ENCODE results near the gene SARS1. TPM values are rescaled to one million over a fixed set of nuclear protein-coding genes. Genes with fewer than 3 reads are reported as not detected.

SARS1 gene
- total RNA-seq, 4 donors from 2014 or later = 154 to 172 (median 165) TPM

DNA sequence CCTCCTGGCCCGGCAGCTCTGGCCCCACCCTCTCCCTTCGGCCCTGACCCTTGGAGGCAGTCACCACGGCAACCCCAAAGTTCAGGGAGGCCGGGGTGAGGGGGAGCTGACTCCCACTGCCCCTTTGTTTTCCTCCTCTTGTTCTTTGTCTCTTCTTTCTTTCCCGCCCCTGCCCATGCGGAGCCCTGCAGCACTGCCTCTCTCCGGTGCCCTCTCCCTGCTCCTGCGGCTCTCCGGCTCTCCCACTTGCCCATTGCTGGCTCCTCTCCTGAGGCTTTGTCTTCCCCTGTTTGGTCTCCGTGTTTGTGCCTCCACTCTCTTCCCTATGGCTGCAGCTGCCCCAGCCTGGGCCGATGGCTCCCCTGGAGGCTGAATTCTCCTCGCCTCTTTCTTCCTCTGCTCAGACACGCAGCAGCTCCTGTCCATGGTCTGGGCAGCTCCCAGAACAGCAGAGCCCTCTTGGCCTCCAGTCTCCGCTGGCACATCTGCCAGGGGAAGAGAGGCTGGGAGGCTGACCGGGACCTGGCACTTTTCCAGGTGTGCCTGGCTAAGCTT is 41.5 kb downstream of the SARS1 start:
- WGBS, 2 donors = 27 to 28% methylated on average over 15 of the region's 15 CpGs
- TF ChIP-seq, protein P1, sequence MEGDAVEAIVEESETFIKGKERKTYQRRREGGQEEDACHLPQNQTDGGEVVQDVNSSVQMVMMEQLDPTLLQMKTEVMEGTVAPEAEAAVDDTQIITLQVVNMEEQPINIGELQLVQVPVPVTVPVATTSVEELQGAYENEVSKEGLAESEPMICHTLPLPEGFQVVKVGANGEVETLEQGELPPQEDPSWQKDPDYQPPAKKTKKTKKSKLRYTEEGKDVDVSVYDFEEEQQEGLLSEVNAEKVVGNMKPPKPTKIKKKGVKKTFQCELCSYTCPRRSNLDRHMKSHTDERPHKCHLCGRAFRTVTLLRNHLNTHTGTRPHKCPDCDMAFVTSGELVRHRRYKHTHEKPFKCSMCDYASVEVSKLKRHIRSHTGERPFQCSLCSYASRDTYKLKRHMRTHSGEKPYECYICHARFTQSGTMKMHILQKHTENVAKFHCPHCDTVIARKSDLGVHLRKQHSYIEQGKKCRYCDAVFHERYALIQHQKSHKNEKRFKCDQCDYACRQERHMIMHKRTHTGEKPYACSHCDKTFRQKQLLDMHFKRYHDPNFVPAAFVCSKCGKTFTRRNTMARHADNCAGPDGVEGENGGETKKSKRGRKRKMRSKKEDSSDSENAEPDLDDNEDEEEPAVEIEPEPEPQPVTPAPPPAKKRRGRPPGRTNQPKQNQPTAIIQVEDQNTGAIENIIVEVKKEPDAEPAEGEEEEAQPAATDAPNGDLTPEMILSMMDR (IDR thresholded peaks at IDR 0.05) = no peak
- TF ChIP-seq POLR2A (IDR thresholded peaks at IDR 0.05) = no peak
- H3K4me3 ChIP-seq (ENCODE audit: low read depth, poor library complexity, severe bottlenecking) = no peak overlapping the region
- no peak for DNase-seq (ENCODE audit: low spot score in 2 of 2)
- intact Hi-C loops (cut with DNase I; ENCODE audit: low total_unique reads) = no loop called here

DNA sequence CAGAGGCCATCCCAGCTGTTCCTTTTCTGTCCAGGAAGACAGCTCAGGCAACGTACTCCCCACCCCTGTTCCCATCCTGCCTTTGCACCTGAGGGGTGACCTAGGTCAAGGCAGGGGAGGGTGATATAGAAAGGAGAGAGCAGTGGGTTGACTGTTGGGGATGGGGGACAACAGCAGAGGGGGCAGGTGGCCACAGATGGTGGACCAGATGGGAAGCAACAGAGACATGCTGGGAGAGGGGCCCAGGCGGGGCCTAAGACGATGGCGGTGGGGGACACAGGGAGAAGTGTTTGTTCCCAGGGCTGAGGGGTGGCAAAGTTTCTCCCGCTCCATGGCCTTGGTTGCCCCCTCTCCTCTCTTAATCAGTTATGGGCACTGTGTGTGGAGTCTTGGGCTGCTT is 42.0 kb downstream of the SARS1 start:
- intact Hi-C loops (cut with DNase I; ENCODE audit: low total_unique reads) = no loop called here
- no peak overlapping the region for H3K4me3 ChIP-seq (ENCODE audit: low read depth, poor library complexity, severe bottlenecking)
- 87 to 90% methylated on average over 5 of the region's 5 CpGs for WGBS, 2 donors
- no peak for DNase-seq (ENCODE audit: low spot score in 2 of 2)
- TF ChIP-seq, protein P1 (IDR thresholded peaks at IDR 0.05) = no peak
- TF ChIP-seq POLR2A (IDR thresholded peaks at IDR 0.05) = no peak

DNA sequence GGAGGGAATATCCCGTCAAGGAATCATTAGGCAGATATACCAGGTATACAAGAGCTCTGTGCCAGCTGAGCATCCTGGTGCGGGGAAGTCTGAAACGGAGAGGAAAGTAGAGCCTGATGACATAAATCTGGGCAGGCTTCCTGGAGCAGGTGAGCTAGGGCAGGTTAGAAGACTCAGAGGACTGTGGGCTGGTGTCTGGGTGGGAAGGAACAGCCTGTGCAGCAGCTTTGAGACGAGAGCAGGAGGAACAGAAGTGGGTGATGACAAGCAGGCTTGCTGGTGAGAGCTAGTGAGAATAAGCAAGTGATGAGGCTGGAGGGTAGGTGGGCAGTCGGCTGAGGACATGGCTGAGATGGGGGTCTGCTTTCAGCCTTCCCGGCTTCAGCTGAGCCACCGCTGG is 42.4 kb downstream of the SARS1 start:
- intact Hi-C loops (cut with DNase I; ENCODE audit: low total_unique reads) = no loop called here

DNA sequence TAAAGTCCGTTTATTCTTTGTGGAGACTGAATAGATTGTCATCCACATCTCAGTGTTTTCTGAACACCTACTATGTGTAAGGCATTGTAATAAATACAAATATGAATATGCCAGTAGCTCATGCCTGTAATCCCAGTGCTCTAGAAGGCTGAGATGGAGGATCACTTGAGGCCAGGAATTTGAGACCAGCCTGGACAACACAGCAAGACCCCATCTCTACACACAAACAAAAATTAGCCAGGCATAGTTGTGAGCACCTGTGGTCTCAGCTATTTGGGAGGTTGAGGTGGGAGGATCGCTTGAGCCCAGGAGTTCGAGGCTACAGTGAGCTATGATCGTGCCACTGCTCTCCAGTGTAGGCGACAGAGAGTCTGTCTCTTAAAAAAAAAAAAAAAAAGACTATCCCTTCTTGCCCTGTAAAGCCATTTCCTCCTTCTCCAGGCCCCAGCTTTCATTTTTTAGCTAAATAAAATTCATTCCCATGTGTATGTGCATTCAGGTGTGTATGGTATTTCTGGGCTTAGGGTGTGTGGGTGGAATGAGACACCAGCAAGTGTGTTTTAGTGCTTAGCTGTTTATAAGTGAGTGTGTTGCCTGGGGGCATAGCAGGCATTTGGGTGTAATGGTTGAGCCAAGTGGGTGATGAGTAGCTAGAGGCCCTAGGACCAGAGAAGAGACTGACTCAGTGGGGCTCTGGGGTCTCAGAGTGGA is 43.4 kb downstream of the SARS1 start:
- no peak overlapping the region for H3K4me3 ChIP-seq (ENCODE audit: low read depth, poor library complexity, severe bottlenecking)
- intact Hi-C loops (cut with DNase I; ENCODE audit: low total_unique reads) = no loop called here
- WGBS, 2 donors = 68 to 75% methylated on average over 5 of the region's 5 CpGs
- DNase-seq (ENCODE audit: low spot score in 2 of 2) = no peak
- TF ChIP-seq, protein P1 (IDR thresholded peaks at IDR 0.05) = no peak
- TF ChIP-seq POLR2A (IDR thresholded peaks at IDR 0.05) = no peak

More for the DNA sequence above, 42.4 kb downstream of the SARS1 start:
- no peak overlapping the region for H3K4me3 ChIP-seq (ENCODE audit: low read depth, poor library complexity, severe bottlenecking)
- DNase-seq (ENCODE audit: low spot score in 2 of 2) = no peak
- TF ChIP-seq, protein P1 (IDR thresholded peaks at IDR 0.05) = no peak
- no peak for TF ChIP-seq POLR2A (IDR thresholded peaks at IDR 0.05)
- 74 to 77% methylated on average over 7 of the region's 7 CpGs for WGBS, 2 donors

DNA sequence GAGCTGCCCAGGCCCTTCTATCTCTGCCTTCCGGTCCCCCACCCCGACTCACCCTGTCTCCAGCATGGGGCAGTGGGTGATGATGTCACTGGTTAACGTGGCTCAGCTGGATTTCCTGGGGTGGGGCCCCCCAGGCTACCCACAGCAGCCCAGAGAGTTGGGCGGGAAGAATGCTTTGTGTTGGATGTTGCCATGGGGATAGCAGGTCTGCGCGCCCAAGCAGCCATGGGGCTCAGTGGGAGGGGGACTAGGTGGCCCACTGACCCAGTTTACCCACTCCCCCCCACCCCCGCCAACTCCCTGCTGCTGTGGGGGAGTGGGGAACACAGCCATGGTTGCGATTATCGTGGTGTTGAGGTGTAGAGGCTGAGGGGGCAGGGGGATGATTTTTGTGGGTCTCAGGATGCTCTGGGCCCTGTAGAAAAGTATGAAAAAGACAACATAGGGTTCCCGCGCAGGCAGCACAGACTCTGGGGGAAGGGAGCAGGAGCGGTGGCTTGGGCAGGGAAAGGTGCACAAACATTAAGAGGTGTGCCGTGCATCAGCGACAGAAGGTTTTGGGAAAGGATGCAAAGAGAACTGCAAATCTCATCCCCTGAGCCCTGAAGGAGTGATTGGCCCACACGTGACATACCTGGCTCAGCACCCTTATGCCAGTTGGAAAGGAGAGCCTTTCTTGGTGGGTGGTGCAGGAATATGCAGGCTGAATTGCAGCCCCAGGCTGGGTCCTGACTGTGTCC is 44.1 kb downstream of the SARS1 start:
- TF ChIP-seq POLR2A (IDR thresholded peaks at IDR 0.05) = no peak
- TF ChIP-seq, protein P1 (IDR thresholded peaks at IDR 0.05) = no peak
- DNase-seq (ENCODE audit: low spot score in 2 of 2) = no peak
- H3K4me3 ChIP-seq (ENCODE audit: low read depth, poor library complexity, severe bottlenecking) = no peak overlapping the region
- WGBS, 2 donors = 50 to 56% methylated on average over 15 of the region's 15 CpGs
- intact Hi-C loops (cut with DNase I; ENCODE audit: low total_unique reads) = no loop called here

Measured in lower leg skin (tissue), 4 donors.